A549 (cell line): ENCODE results near the gene MSL2.

Experiments used
- E2F6 ChIP-seq: IDR thresholded peaks from 2 replicates; pipeline ENCODE4 v1.6.1; 2012; ENCODE audit warnings: low read depth, borderline replicate concordance
- JUNB ChIP-seq: fragments of >200 bp; sonication (Bioruptor Twin); formaldehyde crosslinking; IDR thresholded peaks from 2 replicates; pipeline ENCODE4 v1.6.1; 2016

DNA sequence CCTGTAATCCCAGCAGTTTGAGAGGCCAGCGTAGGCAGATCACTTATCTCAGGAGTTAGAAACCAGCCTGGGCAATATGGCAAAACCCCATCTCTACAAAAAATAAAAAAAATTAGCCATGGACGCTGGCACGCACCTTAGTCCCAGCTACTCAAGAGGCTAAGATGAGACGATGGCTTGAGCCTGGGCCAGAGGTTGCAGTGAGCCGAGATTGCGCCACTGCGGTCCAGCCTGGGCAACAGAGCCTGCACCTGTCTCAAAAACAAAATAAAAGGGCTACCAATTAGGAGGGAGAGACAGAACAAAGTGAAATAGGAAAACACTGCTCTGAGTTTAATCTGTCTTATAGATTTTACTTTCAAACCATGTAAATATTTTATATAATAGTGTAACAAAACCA, 33.8 kb downstream of the MSL2 start:
- no peak for TF ChIP-seq JUNB
- TF ChIP-seq E2F6, result no peak
